Loucy (cell line): Measurements from ENCODE around the gene CFAP300.

Experiments
- H2AFZ ChIP-seq: fragments of 200-600 bp; sonication (generic); 2 replicates; pipeline ENCODE4 v1.6.0; 2016; ENCODE audit warnings: antibody characterized with exemption, mild to moderate bottlenecking, low read length, moderate library complexity
- H3F3A ChIP-seq: fragments of 200-600 bp; 2 replicates; pipeline ENCODE4 v1.6.0; 2016; ENCODE audit warnings: antibody characterized with exemption, low read depth, mild to moderate bottlenecking
- H3K27me3 ChIP-seq: fragments of 200-600 bp; sonication (generic); 2 replicates; pipeline ENCODE4 v1.6.1; 2014; ENCODE audit warnings: low read length, mild to moderate bottlenecking; ENCODE audit not compliant: insufficient read depth, poor library complexity, severe bottlenecking
- H3K36me3 ChIP-seq: fragments of 200-600 bp; sonication (generic); 2 replicates; pipeline ENCODE4 v1.6.1; 2016; ENCODE audit warnings: low read length; ENCODE audit not compliant: insufficient read depth
- H3K4me1 ChIP-seq: fragments of 200-600 bp; sonication (generic); 2 replicates; pipeline ENCODE4 v1.5.1; 2014; ENCODE audit warnings: low read length, mild to moderate bottlenecking; ENCODE audit not compliant: insufficient read depth, poor library complexity, severe bottlenecking
- H3K4me2 ChIP-seq: fragments of 200-600 bp; sonication (generic); 2 replicates; pipeline ENCODE4 v1.6.0; 2014; ENCODE audit warnings: antibody characterized with exemption, low read length, low read depth, mild to moderate bottlenecking; ENCODE audit not compliant: poor library complexity, severe bottlenecking
- H3K4me3 ChIP-seq: fragments of 200-600 bp; sonication (generic); 2 replicates; pipeline ENCODE4 v1.5.1; 2014; ENCODE audit warnings: low read length, mild to moderate bottlenecking, mixed read lengths; ENCODE audit not compliant: poor library complexity, severe bottlenecking
- H3K79me2 ChIP-seq: fragments of 200-600 bp; sonication (generic); 2 replicates; pipeline ENCODE4 v1.6.1; 2014; ENCODE audit warnings: low read length; ENCODE audit not compliant: insufficient read depth
- H3K9ac ChIP-seq: fragments of 200-600 bp; sonication (generic); 2 replicates; pipeline ENCODE4 v1.6.0; 2014; ENCODE audit warnings: mild to moderate bottlenecking, low read depth, low read length, moderate library complexity; ENCODE audit not compliant: poor library complexity, severe bottlenecking
- H3K9me2 ChIP-seq: fragments of 200-600 bp; sonication (generic); replicated peaks from 2 replicates; pipeline ENCODE4 v1.6.1; 2016; ENCODE audit warnings: low read depth, low read length, mixed read lengths
- H3K9me3 ChIP-seq: fragments of 200-600 bp; sonication (generic); 2 replicates; pipeline ENCODE4 v1.6.1; 2014; ENCODE audit warnings: mild to moderate bottlenecking, antibody characterized with exemption, low read length, low read depth; ENCODE audit not compliant: insufficient read depth
- H4K20me1 ChIP-seq: fragments of 200-600 bp; sonication (generic); 2 replicates; pipeline ENCODE4 v1.6.0; 2014; ENCODE audit warnings: antibody characterized with exemption, low read length, mild to moderate bottlenecking; ENCODE audit not compliant: insufficient read depth, poor library complexity, severe bottlenecking
- CTCF ChIP-seq: fragments of 200-600 bp; sonication (generic); conservative IDR thresholded peaks from 2 replicates; pipeline ENCODE4 v1.5.1; 2014; ENCODE audit warnings: mild to moderate bottlenecking, antibody characterized with exemption, low read length
- EZH2phosphoT487 ChIP-seq: fragments of 200-600 bp; IDR thresholded peaks from 2 replicates; pipeline ENCODE4 v1.6.1; 2018; ENCODE audit warnings: antibody characterized with exemption, mild to moderate bottlenecking, moderate library complexity, borderline replicate concordance

CFAP300 gene

GRCh38 chr11:102017026-102017425, 30.2 kb upstream of the CFAP300 start:
- no peak overlapping the region for H3K4me3 ChIP-seq
- no peaks in the 10 kb centered on the region for H3K27me3 ChIP-seq
- TF ChIP-seq CTCF (no peak), EZH2phosphoT487 (no peak)
- H3K9me3 ChIP-seq, result no peaks in the 10 kb centered on the region
- no peak overlapping the region for H3K4me2 ChIP-seq
- H3K9ac ChIP-seq, result no peak overlapping the region
- H3F3A ChIP-seq, result no peaks in the 10 kb centered on the region
- no peaks in the 10 kb centered on the region for H3K36me3 ChIP-seq
- H3K4me1 ChIP-seq, result no peaks in the 10 kb centered on the region
- H4K20me1 ChIP-seq, result no peaks in the 10 kb centered on the region
- H3K9me2 ChIP-seq, result no peaks in the 10 kb centered on the region
- no peak overlapping the region for H2AFZ ChIP-seq
- no peaks in the 10 kb centered on the region for H3K79me2 ChIP-seq

- no peaks in the 10 kb centered on the region for H3K9me2 ChIP-seq
- TF ChIP-seq CTCF (no peak), EZH2phosphoT487 (no peak)
- no peaks in the 10 kb centered on the region for H3K9me3 ChIP-seq
- no peaks in the 10 kb centered on the region for H4K20me1 ChIP-seq
- H2AFZ ChIP-seq, result no peak overlapping the region
- H3K9ac ChIP-seq, result no peak overlapping the region
- no peaks in the 10 kb centered on the region for H3K27me3 ChIP-seq
- H3K4me3 ChIP-seq, result no peak overlapping the region
- no peaks in the 10 kb centered on the region for H3K36me3 ChIP-seq
- no peaks in the 10 kb centered on the region for H3K79me2 ChIP-seq
- no peaks in the 10 kb centered on the region for H3K4me1 ChIP-seq
- H3K4me2 ChIP-seq, result no peak overlapping the region
- H3F3A ChIP-seq, result no peaks in the 10 kb centered on the region
These were observed 21.0 kb upstream of the CFAP300 start for GRCh38 chr11:102026217-102026616.

GRCh38 chr11:102026959-102027358, 20.3 kb upstream of the CFAP300 start:
- H3K79me2 ChIP-seq, result no peaks in the 10 kb centered on the region

More at GRCh38 chr11:102026959-102027358, 20.3 kb upstream of the CFAP300 start:
- no peak overlapping the region for H2AFZ ChIP-seq
- TF ChIP-seq CTCF (no peak), EZH2phosphoT487 (no peak)
- no peaks in the 10 kb centered on the region for H3K36me3 ChIP-seq
- H3F3A ChIP-seq, result no peaks in the 10 kb centered on the region
- no peak overlapping the region for H3K4me2 ChIP-seq
- H3K4me3 ChIP-seq, result no peak overlapping the region
- no peaks in the 10 kb centered on the region for H3K27me3 ChIP-seq
- no peaks in the 10 kb centered on the region for H4K20me1 ChIP-seq
- no peaks in the 10 kb centered on the region for H3K4me1 ChIP-seq
- no peaks in the 10 kb centered on the region for H3K9me2 ChIP-seq
- no peaks in the 10 kb centered on the region for H3K9me3 ChIP-seq
- no peak overlapping the region for H3K9ac ChIP-seq
